MV-4-11 (cell line): ENCODE data around the gene TACC3.

Experiments
- DNase-seq: peaks from one replicate; lab custom pipeline; 2025; lab: John Stamatoyannopoulos, UW

Gene TACC3

GRCh38 chr4:1793940-1794808 is 72.9 kb downstream of the TACC3 start:
- no peak for DNase-seq
